Ammon's horn (tissue), 1 donor: ENCODE measurements around the gene ATP2B1.

Source experiments
- DNase-seq: peaks from one replicate; pipeline ENCODE4 v3.0.0-alpha.2; 2016; ENCODE audit warnings: low spot score

Gene ATP2B1

DNA sequence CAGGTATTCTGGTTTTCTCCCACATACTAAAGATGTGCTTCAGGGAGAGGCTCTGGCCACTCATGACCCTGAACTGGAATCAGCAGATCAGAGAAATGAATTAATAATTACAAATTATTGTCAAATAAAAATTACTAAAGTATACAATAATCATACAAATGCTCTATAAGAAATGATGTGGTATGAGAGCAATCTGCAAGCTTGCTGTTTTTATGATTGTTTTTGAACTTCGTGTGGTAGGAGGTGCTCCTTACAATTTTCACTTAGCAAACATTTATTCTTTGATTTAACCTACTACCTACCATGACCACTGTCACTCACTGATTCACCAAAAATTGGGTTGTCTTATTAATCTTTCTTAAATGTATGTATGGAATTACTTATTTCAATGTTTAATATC is 16.2 kb downstream of the ATP2B1 start:
- DNase-seq, result no peak

DNA sequence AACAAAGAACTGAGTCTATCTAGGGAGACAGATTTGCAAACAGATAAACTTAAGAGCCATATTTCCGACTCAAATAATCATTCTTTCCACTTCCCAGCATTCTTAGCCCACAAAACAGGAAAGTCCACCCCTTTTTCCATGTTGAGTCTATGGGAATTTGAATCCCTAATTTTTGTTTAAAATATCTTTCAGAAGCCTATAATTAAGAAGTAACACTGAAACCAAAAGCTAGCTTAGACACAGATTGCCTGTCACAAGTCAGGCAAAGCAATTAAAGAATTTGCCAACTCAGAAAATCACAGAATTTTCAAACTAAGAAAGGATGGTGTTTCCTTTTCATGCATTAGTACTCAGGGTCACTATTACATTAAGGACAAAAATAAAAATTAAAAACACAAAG is 17.0 kb downstream of the ATP2B1 start:
- no peak for DNase-seq

DNA sequence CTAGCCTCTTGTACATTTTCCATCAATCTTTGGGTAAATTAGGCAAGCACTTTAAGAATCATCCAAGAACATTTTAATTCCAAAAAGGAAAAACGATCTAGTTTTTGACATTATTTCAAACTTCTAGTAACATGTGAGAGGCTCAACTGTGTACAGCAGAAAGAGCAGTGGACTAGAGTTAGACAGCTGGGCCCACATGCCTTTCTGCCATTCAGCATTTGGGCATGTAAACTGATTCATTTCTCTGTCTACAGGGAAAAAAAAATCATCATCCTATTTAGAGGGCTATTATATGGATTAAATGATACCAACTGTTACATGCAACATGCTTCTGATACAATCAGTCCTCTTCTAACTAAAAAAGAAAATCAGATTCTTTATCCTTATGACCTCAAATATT is 17.7 kb downstream of the ATP2B1 start:
- DNase-seq, result no peak

DNA sequence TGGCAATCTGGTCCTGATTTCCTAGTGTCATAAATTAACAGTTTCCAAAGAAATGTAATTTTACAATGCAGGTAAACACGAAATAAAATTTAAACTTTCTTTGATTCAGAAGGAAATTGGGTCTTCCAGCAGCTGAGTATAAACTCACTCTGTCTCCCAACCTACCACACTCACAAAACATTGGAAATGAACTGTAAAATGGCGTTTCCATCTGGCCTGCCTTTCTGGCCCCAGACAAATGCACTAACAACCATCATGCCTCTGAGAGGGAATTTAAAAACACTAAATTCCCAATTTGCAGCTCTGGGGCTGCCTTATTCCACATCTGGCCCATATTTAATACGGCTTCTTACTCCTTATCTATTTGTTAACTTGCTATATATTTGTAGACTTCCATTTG is 19.3 kb downstream of the ATP2B1 start:
- DNase-seq, result no peak

DNA sequence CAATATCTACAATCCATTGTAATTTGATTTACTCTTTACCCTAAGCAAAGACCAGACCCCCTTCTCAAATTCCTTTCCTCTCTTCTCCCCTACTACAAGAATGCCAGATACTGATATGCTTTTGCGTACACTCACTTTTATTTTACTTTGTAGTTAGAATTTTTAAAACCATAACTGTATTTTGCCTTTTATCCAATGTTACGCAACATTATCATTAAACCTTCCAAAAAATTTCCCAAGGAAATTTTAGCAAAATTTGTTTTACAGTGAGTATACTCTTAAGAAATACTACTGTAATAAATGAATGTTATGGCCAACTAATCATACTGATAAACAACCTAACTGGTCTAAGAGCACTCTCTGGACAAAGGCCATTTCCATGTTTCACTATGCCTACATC is 22.3 kb downstream of the ATP2B1 start:
- DNase-seq, result no peak

DNA sequence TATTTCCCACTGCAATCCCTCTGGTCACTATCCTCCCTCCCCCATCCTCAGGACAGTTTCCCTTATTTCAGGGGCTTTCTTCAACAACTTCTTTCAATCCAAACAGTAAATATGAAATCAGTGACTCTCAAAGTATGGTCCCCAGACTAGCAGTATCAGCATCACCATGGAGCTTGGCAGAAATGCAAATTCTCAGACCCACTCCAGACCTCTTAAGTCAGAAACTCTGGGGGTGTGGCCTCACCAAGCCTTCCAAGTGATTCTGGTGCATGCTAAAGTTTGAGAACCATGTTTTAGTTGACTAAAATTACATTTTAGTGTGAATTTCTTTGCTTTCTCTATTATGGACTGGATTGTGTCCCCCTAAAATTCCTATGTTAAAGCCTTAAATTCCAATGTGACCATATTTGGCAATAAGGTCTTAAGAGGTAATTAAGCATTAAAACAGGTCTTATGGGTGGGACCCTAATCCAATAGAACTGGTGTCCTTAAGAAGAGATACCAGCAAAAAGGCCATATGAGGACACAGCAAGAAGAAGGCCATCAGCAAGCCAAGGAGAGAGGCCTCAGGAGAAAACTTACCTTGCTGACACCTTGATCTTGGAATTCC is 23.2 kb downstream of the ATP2B1 start:
- no peak for DNase-seq

DNA sequence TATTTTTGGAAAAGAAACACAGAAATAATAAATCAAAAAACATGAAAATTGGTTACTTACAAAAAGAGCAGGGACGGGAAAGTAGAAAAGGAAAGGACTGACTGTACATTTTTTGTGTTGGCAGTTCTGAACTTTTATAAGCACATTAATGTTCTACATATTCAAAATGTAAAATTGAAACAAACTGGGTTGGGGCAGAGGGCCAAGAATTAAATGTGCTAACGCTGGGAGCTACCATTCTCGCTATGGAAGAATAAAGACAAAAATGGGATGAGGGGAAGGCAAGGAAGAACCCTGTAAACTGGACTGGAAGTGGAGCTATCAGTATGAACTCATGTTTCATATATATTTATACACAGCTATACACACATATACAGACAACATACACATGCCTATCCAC is 24.5 kb downstream of the ATP2B1 start:
- no peak for DNase-seq

DNA sequence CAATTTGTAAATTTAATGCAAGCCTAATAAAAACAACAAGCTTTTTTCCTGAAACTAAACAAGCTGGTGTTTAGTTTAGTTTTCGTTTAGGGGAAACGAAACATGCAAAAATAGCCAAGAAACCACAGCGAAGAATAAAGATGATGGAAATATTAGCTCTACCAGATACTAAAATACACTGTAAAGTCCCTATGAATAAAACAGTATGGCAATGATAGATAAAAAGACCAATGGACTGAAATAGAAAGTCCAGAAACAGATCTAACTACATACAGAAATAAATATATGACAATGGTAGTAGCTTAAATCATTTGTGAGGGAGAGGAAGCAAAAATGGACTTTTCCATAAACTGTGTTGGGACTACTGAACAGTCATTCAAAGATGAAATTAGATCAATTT is 26.4 kb downstream of the ATP2B1 start:
- DNase-seq, result no peak

DNA sequence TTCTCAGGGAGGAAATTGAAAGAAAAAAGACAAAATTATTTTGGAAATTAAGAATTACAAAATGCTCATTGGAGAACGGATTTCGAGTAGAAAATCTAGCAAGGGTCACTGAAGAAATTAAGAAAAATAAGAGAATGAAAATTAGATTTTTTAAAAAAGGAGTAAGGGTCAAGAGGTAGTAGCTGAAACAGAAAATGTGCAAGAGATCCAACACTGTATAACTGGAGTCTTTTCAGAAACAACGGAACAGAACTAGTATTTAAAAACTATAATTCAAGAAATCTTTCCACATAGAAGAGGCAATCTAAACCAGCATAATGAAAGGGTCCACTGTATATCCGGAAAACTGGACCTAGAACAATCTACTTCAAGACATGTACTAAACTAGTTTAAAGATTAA is 28.2 kb downstream of the ATP2B1 start:
- no peak for DNase-seq

DNA sequence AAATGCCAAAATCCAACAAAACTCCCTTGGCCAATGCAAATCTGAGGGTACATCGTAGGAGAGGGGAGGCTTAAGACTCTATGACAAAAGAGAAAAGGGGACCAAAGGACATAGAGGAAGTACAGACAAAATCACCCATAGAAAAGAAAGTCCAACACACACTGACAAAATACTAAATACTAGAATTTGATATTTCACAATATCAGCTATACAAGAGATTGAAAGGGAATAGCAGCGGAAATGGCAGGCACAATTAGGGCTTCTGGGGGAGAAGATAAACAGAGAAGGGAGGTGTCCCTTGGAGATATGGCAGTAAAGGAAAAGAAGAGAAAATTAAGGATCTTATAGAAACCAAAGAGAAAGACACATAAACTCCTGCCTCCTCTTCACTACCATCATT is 29.0 kb downstream of the ATP2B1 start:
- no peak for DNase-seq

DNA sequence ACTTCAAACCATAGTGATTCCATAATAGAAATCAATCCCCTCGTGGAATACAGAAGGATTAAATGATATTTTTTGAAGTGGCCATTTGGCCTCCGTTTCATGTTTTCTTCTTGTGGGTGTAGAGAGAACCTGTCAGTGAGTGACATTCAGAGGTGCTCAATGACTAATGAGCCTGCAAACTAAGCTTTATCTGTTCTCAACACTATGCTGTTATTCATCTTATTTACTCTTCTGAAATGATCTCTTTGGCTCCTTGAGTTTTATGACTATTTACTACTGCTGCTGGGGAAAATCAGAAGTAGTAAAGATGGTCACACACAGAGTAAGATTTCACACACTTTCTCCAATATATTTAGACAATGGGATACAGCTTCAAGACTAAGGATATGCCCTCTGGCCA is 30.4 kb downstream of the ATP2B1 start:
- no peak for DNase-seq

DNA sequence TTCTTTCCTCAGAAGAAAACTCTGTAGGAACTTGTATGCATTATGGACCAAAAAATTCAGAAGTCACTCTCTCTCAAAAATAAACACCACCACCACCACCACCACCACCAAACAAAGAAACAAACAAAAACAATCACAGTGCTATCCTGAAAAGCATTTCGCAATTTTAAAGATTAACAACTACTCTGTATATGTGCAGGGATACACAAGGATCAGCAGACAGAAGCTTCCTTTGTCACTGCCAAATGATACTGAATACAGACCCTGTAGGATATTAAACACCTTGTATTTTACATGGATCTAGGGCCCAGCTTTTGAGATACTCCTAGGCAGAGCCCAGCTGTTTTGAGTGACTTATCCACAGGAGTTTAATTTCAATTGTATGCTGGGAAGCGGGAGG is 31.7 kb downstream of the ATP2B1 start:
- DNase-seq, result no peak

DNA sequence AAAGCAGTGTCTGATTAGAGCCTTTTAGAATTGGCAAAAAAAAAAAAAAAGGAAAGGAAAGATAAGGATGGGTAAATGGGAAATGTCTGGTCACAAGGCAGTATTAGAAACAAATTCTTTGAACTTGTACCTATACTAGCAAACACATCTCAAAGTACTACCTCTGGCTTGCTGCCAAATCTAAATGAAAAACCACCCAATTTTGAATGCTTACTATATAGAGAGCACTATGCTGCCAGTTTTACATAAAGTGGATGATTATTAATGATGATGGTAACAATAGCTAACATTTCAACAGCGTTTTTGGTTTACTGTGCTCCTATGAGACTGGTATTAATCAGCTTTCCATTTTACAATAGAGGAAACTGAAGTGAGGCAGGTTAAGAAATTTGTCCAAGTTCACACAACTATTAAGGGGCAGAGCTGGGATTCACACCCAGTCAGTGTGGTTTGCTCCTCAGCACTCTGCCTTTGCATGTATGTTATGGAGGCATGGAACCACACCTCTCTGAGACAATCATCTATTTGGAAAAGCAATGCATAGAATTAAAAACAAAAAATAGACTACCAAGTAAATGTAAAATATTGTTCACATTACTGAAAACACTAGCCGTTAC is 34.2 kb downstream of the ATP2B1 start:
- DNase-seq, result no peak

DNA sequence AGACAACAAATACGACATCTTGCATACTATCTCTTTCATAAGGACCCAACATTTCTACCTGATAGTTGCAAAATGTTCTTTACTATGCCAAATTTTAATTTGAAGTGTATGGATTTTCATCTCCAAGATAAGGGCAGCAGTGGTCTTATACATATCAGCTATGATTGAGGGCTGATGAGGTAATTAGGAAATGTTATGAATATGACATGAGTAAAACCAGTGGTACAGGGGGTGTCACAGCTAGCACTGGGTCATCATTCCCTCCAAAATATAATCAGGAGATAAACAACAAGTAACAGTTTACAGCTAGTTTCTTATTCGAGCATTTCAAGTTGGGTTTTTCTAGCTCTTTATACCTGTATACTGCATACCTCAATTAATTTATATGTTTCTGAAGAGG is 35.0 kb downstream of the ATP2B1 start:
- DNase-seq, result no peak

DNA sequence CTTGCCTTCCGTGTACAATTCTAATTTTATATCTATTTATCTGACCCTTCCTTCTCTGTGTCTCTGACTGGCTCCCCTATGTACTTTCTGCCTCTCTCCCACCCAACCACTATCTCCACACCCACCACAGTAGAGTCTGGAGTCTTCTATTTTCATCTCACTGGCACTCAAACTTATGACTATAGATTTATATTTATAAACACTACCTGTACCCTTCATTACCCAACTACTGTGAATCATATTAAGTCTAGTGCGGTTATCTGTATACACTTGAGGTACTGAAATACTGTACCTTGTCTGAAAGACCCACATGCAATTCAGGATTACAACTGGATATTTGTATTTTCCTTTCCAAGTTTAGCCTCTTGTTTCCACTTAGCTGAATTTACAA is 36.1 kb downstream of the ATP2B1 start:
- DNase-seq, result no peak

DNA sequence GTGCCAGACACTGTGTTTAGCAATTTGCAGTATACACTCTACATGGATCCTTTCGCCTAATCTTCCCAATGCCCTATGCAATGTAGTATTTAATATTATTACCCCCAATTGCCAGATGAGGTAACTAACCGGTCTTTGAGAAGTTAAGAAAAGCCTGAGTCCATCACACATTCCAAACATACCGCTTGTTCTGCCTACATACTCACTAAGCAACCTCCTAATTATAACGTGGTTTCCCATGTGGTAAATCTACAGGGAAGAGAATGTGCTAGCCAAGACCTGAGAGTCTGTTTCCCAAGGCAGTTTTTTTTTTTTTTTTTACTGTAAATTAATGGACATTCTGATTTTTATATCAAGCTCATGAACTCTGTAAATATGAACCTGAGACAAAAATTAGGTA is 37.2 kb downstream of the ATP2B1 start:
- DNase-seq, result no peak

DNA sequence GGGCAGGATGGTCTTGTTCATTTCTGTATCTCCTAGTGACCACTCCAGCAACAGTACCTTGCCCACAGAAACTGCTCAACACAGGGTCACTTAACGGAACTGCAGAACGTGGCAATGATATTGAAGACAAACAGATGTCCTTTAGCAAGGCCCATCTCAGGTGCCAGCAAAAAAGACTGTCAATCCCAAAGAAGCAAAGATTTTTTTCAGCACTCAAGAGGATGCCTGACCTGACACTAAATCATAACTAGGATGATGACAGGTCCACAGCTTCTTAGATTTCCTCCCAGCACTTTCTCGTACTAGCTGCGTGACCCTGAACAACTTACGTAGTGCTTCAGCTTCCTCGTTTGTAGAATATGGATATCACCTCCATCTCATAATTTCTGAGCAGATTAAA is 39.4 kb downstream of the ATP2B1 start:
- DNase-seq, result no peak

DNA sequence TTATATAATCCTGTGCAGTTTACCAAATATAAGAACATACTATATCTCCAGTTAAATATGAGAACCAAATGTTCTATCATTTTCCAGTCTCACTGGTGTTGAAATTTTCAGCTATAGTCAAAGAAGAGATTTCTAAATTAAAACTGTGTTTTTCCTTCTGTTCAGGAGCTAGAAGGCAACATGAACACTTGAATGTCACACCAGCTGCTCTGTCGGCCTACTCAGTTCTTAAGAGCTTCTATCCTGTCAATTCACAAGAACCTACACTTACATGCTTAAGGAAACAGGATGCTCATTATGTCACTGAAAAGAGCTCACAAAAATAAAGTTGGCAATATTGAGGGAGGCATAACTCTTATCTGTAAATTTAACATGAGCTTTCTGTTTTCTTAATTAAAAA is 43.1 kb downstream of the ATP2B1 start:
- DNase-seq, result peak; percentile 52

DNA sequence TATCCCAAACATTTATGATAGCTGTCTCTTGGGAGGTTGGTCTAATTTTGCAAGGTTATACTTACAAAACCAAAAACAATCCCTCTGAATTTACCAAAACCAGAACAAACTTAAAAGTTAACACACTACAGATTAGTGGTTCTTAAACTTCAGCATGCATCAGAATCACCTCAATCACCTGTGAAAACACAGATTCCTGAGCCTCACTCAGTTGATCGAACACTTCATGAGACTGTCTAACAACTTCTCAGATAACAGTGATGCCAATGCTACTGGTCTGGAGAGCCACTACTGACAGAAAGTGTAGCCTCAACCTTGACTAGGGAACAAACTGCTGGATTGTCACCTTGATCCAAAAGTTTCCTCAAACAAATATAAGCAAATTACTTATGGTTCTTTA is 44.2 kb downstream of the ATP2B1 start:
- no peak for DNase-seq

DNA sequence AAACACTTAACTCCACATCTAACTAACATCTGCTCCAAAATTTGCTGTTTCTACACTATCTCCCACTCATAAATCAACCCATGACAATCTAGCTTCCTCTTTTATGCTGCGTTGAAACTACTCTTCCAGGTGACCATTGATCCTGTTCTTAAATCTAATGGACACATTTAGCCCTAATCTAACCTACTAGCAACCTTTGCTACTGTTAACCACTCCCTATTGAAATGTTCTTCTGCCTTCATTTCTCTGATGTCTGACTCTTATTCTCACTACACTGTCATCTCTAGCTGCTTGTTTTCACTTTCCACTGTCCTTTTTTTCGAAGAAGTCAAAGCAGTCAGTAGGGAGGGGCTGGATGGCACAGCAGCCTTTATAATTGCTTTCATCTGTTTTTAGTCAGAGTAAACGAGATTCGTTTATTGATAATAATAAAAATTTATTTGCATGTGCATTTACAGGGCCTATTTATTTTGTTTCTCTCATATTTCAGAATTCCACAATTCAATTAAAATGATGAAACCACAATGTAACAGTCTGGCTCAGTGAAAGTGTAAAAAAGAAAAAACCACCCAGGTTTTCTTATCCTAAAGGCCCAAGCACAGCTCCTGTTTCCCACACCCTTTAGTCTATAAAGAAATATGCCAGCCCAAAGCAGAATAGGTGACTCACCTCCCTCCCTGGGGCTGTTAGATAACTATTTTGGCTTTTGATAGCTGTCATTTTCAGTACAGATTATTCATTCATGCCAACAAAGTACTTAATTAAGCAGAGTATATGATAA is 44.9 kb downstream of the ATP2B1 start:
- DNase-seq, result no peak

DNA sequence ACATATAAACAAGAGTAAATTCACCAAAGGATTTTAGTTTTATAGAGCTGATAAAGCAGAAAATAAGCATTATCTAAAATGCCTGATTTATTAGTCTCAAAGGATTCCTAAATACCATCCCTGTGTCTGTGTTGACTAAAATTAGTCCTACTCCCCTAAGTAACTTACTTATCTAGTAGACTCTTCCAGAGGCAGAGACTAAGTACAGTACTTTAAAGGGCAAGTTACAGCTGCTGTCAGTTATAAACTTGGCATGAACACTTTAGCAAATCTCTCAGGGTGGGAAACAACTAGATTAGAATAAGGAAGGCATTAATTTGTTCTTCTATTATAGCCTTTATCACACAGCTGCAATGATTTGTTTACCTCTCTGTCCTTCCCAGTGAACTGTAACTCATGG is 46.0 kb downstream of the ATP2B1 start:
- DNase-seq, result no peak

DNA sequence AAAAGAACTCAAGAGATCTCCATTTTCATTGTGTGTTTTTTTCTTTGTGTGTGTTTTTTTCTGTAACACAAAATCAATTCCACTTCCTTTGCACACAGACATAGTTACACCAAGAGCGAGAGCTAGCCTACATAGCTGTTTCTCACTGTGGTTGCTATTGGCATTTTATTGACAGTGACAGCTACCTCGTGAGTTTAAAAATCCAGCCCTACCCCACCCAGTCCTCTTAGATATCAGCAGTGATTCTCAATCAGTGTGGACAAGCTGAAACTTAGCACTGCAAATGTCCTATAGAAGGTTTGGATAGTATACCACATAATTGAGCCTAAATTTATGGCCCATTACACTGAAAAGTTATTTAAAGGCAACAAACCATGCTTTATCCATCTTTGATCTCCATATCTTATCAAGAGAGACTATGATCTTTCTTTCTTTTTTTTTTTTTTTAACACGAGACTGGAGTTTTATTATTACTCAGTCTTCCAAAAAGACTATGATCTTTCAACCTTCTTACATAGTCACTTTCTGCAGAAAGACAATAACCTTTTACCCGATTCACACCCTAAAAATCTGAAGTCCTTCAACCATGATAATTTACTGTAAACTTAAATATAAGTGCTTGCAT is 46.8 kb downstream of the ATP2B1 start:
- DNase-seq, result no peak

DNA sequence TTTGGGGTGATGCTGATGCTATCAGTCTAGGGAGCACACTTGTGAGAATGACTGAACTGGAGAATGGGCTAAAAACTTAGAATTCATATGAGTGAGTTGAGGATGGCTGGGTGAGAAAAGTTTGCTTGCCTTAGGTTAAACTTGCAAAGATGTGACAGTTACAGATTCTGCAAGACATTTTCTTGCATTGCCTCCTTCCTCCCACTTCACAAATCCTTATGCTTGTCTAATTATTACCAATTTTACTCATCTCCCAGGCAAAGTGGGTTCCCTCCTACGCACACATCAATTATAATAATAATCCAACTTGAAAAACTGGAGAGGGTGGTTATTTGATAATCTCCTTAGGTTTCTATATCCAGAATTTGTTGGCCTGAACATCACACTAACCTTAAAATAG is 50.9 kb downstream of the ATP2B1 start:
- no peak for DNase-seq
